Measurements from ENCODE around the gene CFAP74. TPM values are rescaled to one million over a fixed set of nuclear protein-coding genes. Genes with fewer than 3 reads are reported as not detected.

Gene CFAP74
- polyA plus RNA-seq, 2 of the 4 experiments (the other 2 are of a cell fraction): 0.03 to 0.04 TPM

GRCh38 chr1:1899967-1900327, 103.6 kb downstream of the CFAP74 start:
- FAIRE-seq (no peak), ATAC-seq (no peak), DNase-seq (ENCODE audit: low read depth in 1 of 2, low spot score in 1 of 2) (no peak)
- Histone ChIP-seq H3K27ac (no peak overlapping the region), H3K9me3 (no peaks in the 10 kb centered on the region), H3K4me3 (no peak overlapping the region), H3K4me2 (no peak overlapping the region), H3K4me1 (peaks cover 11% of the 10 kb centered on the region; the same call in 1 of the 3 replicates)
- CTCF ChIA-PET: interaction anchor here (0.9 to 3.8 kb wide), 2 partner anchors 9 to 17 kb away, joined by 3 to 25 read pairs; no protein-coding TSS in a partner anchor
- POLR2A ChIA-PET: interaction anchor here (1.2 kb wide), 1 partner anchor 9 kb away, joined by 3 read pairs; no protein-coding TSS in a partner anchor
- TF ChIP-seq CHD4 (IDR thresholded peaks at IDR 0.05; ENCODE audit: borderline replicate concordance) (no peak), SREBF2 (IDR thresholded peaks at IDR 0.05) (no peak), JUNB (IDR thresholded peaks at IDR 0.05) (no peak), SMC3 (IDR thresholded peaks at IDR 0.05) (no peak), ZSCAN20 (CRISPR knock-in tag; IDR thresholded peaks at IDR 0.05) (no peak), ZFP36 (IDR thresholded peaks at IDR 0.05; ENCODE audit: borderline replicate concordance, partially characterized antibody) (no peak), BCL3 (IDR thresholded peaks at IDR 0.05) (no peak)
- WGBS (ENCODE audit: missing lambda C conversion rate): 90% methylated on average over 9 of the region's 9 CpGs

GRCh38 chr1:1899266-1899966, 104.2 kb downstream of the CFAP74 start:
- WGBS (ENCODE audit: missing lambda C conversion rate): 70% methylated on average over 8 of the region's 16 CpGs
- no peak for DNase-seq (ENCODE audit: low read depth in 1 of 2, low spot score in 1 of 2)
- peak; percentile 32 to 51; a peak in 3 of 6 replicates for ATAC-seq
- ChIA-PET CTCF (interaction anchor here (0.9 to 3.8 kb wide), 3 partner anchors 10 to 91 kb away, joined by 3 to 25 read pairs (median 4); no protein-coding TSS in a partner anchor), POLR2A (interaction anchor here (1.2 kb wide), 1 partner anchor 9 kb away, joined by 3 read pairs; no protein-coding TSS in a partner anchor)
- TF ChIP-seq FOSL2 (IDR thresholded peaks at IDR 0.05) (no peak), FOSL2 (CRISPR knock-in tag; IDR thresholded peaks at IDR 0.05) (no peak), RFX5 (IDR thresholded peaks at IDR 0.05) (no peak), TFCP2L1 (CRISPR knock-in tag; IDR thresholded peaks at IDR 0.05) (no peak), NFE2L2 (conservative IDR thresholded peaks at IDR 0.05; ENCODE audit: low read length) (no peak)
- Histone ChIP-seq H3K4me1 (peaks cover 17% of the 10 kb centered on the region), H3K4me2 (no peak overlapping the region), H3K27ac (no peak overlapping the region), H3K9me3 (no peaks in the 10 kb centered on the region), H3K4me3 (no peak overlapping the region)
- no peak for FAIRE-seq

- Histone ChIP-seq H3K4me1 (peaks cover 21% of the 10 kb centered on the region), H3K27ac (no peak overlapping the region), H3K9me3 (no peaks in the 10 kb centered on the region), H3K4me3 (no peak overlapping the region), H3K4me2 (no peak overlapping the region)
- CTCF ChIA-PET: interaction anchor here (1.3 to 3.8 kb wide), 3 partner anchors 8 to 90 kb away, joined by 4 to 25 read pairs (median 11); no protein-coding TSS in a partner anchor
- TF ChIP-seq KDM1A (IDR thresholded peaks at IDR 0.05; ENCODE audit: low read depth) (peak; percentile 55; the same call in 1 of the 2 replicates), FOSB (CRISPR knock-in tag; IDR thresholded peaks at IDR 0.05) (no peak)
- WGBS (ENCODE audit: missing lambda C conversion rate): 62% methylated on average over 6 of the region's 6 CpGs
- DNase-seq (ENCODE audit: low read depth in 1 of 2, low spot score in 1 of 2) (no peak), FAIRE-seq (no peak), ATAC-seq (no peak)
- POLR2A ChIA-PET: no interaction called here
Observed at GRCh38 chr1:1898246-1898933, 105.2 kb downstream of the CFAP74 start.

GRCh38 chr1:1895456-1896336, 107.9 kb downstream of the CFAP74 start:
- TF ChIP-seq CEBPB (IDR thresholded peaks at IDR 0.05): no peak
- TF ChIP-seq SREBF2 (IDR thresholded peaks at IDR 0.05): no peak
- TF ChIP-seq CHD2 (IDR thresholded peaks at IDR 0.05; ENCODE audit: low read length, partially characterized antibody): no peak
- no peak for TF ChIP-seq JUN (IDR thresholded peaks at IDR 0.05)
- no peak for TF ChIP-seq HOXB5 (CRISPR knock-in tag; IDR thresholded peaks at IDR 0.05)
- no peak for TF ChIP-seq HOXA7 (CRISPR knock-in tag; IDR thresholded peaks at IDR 0.05)
- no peak for TF ChIP-seq ESRRA (IDR thresholded peaks at IDR 0.05; ENCODE audit: borderline replicate concordance, low read length)
- no peak for TF ChIP-seq ZSCAN20 (CRISPR knock-in tag; IDR thresholded peaks at IDR 0.05)
- TF ChIP-seq FOSB (CRISPR knock-in tag; IDR thresholded peaks at IDR 0.05): no peak
- TF ChIP-seq TP53 (CRISPR knock-in tag; IDR thresholded peaks at IDR 0.05): no peak
- TF ChIP-seq MAFK (IDR thresholded peaks at IDR 0.05; ENCODE audit: partially characterized antibody): no peak
- no peak for TF ChIP-seq PHF8 (IDR thresholded peaks at IDR 0.05; ENCODE audit: borderline replicate concordance, low read depth)
- TF ChIP-seq RCOR1 (IDR thresholded peaks at IDR 0.05; ENCODE audit: low read depth, low read length): no peak
- TF ChIP-seq KDM1A (IDR thresholded peaks at IDR 0.05; ENCODE audit: low read depth): no peak
- no peak for TF ChIP-seq NPAS2 (CRISPR knock-in tag; IDR thresholded peaks at IDR 0.05; ENCODE audit: borderline replicate concordance)
- no peak for ATAC-seq
- Histone ChIP-seq H3K9me3 (no peaks in the 10 kb centered on the region), H3K27ac (peak overlapping the region in 1 of 2 experiments; percentile 70; a peak in 2 of 6 replicates), H3K4me2 (no peak overlapping the region), H3K4me3 (no peak overlapping the region), H3K4me1 (peaks cover 29% of the 10 kb centered on the region)
- POLR2A ChIA-PET: no interaction called here
- DNase-seq (ENCODE audit: low read depth in 1 of 2, low spot score in 1 of 2): no peak
- 90% methylated on average over 10 of the region's 14 CpGs for WGBS (ENCODE audit: missing lambda C conversion rate)
- FAIRE-seq: no peak
- CTCF ChIA-PET: interaction anchor here (0.9 to 4.1 kb wide), 3 partner anchors 10 to 65 kb away, joined by 3 to 32 read pairs (median 4); no protein-coding TSS in a partner anchor
